Peyer's patch (tissue), 4 donors: ENCODE data around the gene THADA. TPM values are rescaled to one million over a fixed set of nuclear protein-coding genes. Genes with fewer than 3 reads are reported as not detected.
"Not testable (repeated sequence)": the region's sequence is repeated elsewhere in the genome, so short reads cannot be mapped to it uniquely, and the experiment has no call there.

ENCODE experiments used
- DNase-seq, 3 donors: peaks; one replicate each; pipeline ENCODE4 v3.0.0-alpha.2; 2017 to 2019
- H3K27ac ChIP-seq, 4 donors: fragments of 200-600 bp; sonication (generic); one replicate each; pipeline ENCODE4 v1.5.1; 2016 to 2019
- H3K27me3 ChIP-seq, 2 donors: fragments of 200-600 bp; sonication (generic); one replicate each; pipeline ENCODE4 v1.5.1; 2019
- H3K36me3 ChIP-seq, 3 donors: fragments of 200-600 bp; sonication (generic); one replicate each; pipeline ENCODE4 v1.5.1; 2016 to 2019
- H3K4me1 ChIP-seq, 4 donors: fragments of 200-600 bp; sonication (generic); one replicate each; pipeline ENCODE4 v1.5.1; 2016 to 2019
- H3K4me3 ChIP-seq, 4 donors: fragments of 200-600 bp; sonication (generic); 1 replicate in 3 of 4; 2 replicates in 1 of 4; pipeline ENCODE4 v1.5.1; 2016 to 2019; ENCODE audit warnings: mild to moderate bottlenecking in 1 of 4
- H3K9me3 ChIP-seq, 4 donors: fragments of 200-600 bp; sonication (generic); one replicate each; pipeline ENCODE4 v1.5.1; 2016 to 2019; ENCODE audit warnings: mild to moderate bottlenecking in 1 of 4
- CTCF ChIP-seq, 6 experiments: fragments of 450-650 bp in 4 of 6; fragments of 200-600 bp in 2 of 6; sonication (generic) in 1 of 6; IDR thresholded peaks; one replicate each; pipeline ENCODE4 v1.5.1; 2017 to 2019; ENCODE audit warnings: antibody characterized with exemption in 6 of 6, mild to moderate bottlenecking in 3 of 6, moderate library complexity in 1 of 6
- POLR2A ChIP-seq, 2 donors: fragments of 450-650 bp; IDR thresholded peaks; one replicate each; pipeline ENCODE4 v1.5.1; 2017; ENCODE audit warnings: antibody characterized with exemption in 2 of 2, mild to moderate bottlenecking in 2 of 2, moderate library complexity in 2 of 2
- total RNA-seq, 4 donors: library from RNA; depleted of rRNA; stranded (reverse); fragments of >200 nt; gene quantifications; one replicate each; pipeline ENCODE4 v1.1.0, GENCODE V29; 2016

THADA gene
- total RNA-seq, 4 donors from 2014 or later: 19.3 to 76.7 (median 26.3) TPM

GRCh38 chr2:43302961-43303494, 292.8 kb downstream of the THADA start:
- Histone ChIP-seq H3K4me3 (no peak overlapping the region), H3K36me3 (no peaks in the 10 kb centered on the region), H3K4me1 (peaks cover 0 to 4% (median 0%) of the 10 kb centered on the region in 4 donors), H3K27ac (peak overlapping the region in 1 of 4 donors; percentile 17), H3K27me3 (no peaks in the 10 kb centered on the region), H3K9me3 (no peaks in the 10 kb centered on the region)
- TF ChIP-seq POLR2A (IDR thresholded peaks at IDR 0.05) (no peak), CTCF (IDR thresholded peaks at IDR 0.05) (no peak)
- DNase-seq: no peak

- H3K4me3 ChIP-seq: no peak overlapping the region
- H3K36me3 ChIP-seq: no peaks in the 10 kb centered on the region
- TF ChIP-seq POLR2A (IDR thresholded peaks at IDR 0.05) (no peak), CTCF (IDR thresholded peaks at IDR 0.05) (no peak)
- no peak for DNase-seq
- H3K4me1 ChIP-seq: peaks cover 0 to 4% (median 0%) of the 10 kb centered on the region in 4 donors
- no peaks in the 10 kb centered on the region for H3K9me3 ChIP-seq
- no peaks in the 10 kb centered on the region for H3K27me3 ChIP-seq
- peak overlapping the region in 1 of 4 donors; percentile 17 for H3K27ac ChIP-seq
Observed at GRCh38 chr2:43302182-43302960, 293.5 kb downstream of the THADA start.

GRCh38 chr2:43300781-43301583, 294.9 kb downstream of the THADA start:
- no peak overlapping the region for H3K4me3 ChIP-seq
- peaks cover 0 to 4% (median 0%) of the 10 kb centered on the region in 4 donors for H3K4me1 ChIP-seq
- peak overlapping the region in 2 of 4 donors; percentile 17 to 60 for H3K27ac ChIP-seq
- TF ChIP-seq POLR2A (IDR thresholded peaks at IDR 0.05) (no peak), CTCF (IDR thresholded peaks at IDR 0.05) (no peak)
- no peaks in the 10 kb centered on the region for H3K27me3 ChIP-seq
- no peaks in the 10 kb centered on the region for H3K36me3 ChIP-seq
- H3K9me3 ChIP-seq: no peaks in the 10 kb centered on the region
- DNase-seq: no peak

- Histone ChIP-seq H3K27ac (peak overlapping the region in 2 of 4 donors; percentile 12 to 60), H3K36me3 (no peaks in the 10 kb centered on the region), H3K27me3 (no peaks in the 10 kb centered on the region), H3K4me1 (peaks cover 0 to 4% (median 0%) of the 10 kb centered on the region in 4 donors), H3K9me3 (no peaks in the 10 kb centered on the region), H3K4me3 (no peak overlapping the region)
- DNase-seq: no peak
- TF ChIP-seq CTCF (IDR thresholded peaks at IDR 0.05) (no peak), POLR2A (IDR thresholded peaks at IDR 0.05) (no peak)
Observed at GRCh38 chr2:43300222-43300621, 295.6 kb downstream of the THADA start.

- Histone ChIP-seq H3K27ac (peak overlapping the region in 1 of 4 donors; percentile 42), H3K36me3 (no peaks in the 10 kb centered on the region), H3K4me3 (no peak overlapping the region), H3K4me1 (peaks cover 0 to 6% (median under 1%) of the 10 kb centered on the region in 4 donors), H3K27me3 (no peaks in the 10 kb centered on the region), H3K9me3 (no peaks in the 10 kb centered on the region)
- DNase-seq: no peak
- no peak for TF ChIP-seq CTCF (IDR thresholded peaks at IDR 0.05)
- TF ChIP-seq POLR2A (IDR thresholded peaks at IDR 0.05): no peak
Observed at GRCh38 chr2:43298500-43298899, 297.3 kb downstream of the THADA start.

- DNase-seq, H3K4me1 ChIP-seq, H3K36me3 ChIP-seq, H3K4me3 ChIP-seq, H3K27me3 ChIP-seq, H3K9me3 ChIP-seq, H3K27ac ChIP-seq: not testable (repeated sequence)
Observed at GRCh38 chr2:43297740-43298139, 298.1 kb downstream of the THADA start.
